GM18505 (cell line): ENCODE measurements around the gene CFAP251.

Source experiments
- ATAC-seq: cut with Tn5 transposase; IDR thresholded peaks from one replicate; pipeline ENCODE4 v1.9.1; 2021; ENCODE audit not compliant: unreplicated experiment
- POLR2A ChIP-seq: IDR thresholded peaks from 4 replicates; pipeline ENCODE4 v1.6.1; 2011; ENCODE audit warnings: borderline replicate concordance; ENCODE audit not compliant: insufficient read depth, insufficient read length; ENCODE audit errors: extremely low read depth

CFAP251 gene

GRCh38 chr12:122021193-122021821 is 102.9 kb downstream of the CFAP251 start:
- ATAC-seq: peak; percentile 14
- no peak for TF ChIP-seq POLR2A

- peak; percentile 39 for ATAC-seq
- peak; percentile 35 for TF ChIP-seq POLR2A
These were observed 103.5 kb downstream of the CFAP251 start, which contains the start of gene BCL7A for GRCh38 chr12:122021822-122022392. Gene BCL7A, plus strand, starts transcription at chr12:122021884. Its CDS starts 208 bp downstream, at chr12:122022092.

- no peak for TF ChIP-seq POLR2A
- peak; percentile 21 for ATAC-seq
These were observed 104.3 kb downstream of the CFAP251 start for GRCh38 chr12:122022393-122023338.

- no peak for TF ChIP-seq POLR2A
- no peak for ATAC-seq
These were observed 105.1 kb downstream of the CFAP251 start for GRCh38 chr12:122023339-122024131.

- ATAC-seq: no peak
- no peak for TF ChIP-seq POLR2A
These were observed 105.9 kb downstream of the CFAP251 start for GRCh38 chr12:122024132-122024785.

- TF ChIP-seq POLR2A: no peak
- ATAC-seq: no peak
These were observed 108.4 kb downstream of the CFAP251 start for GRCh38 chr12:122026706-122027333.

GRCh38 chr12:122028165-122028904 is 109.9 kb downstream of the CFAP251 start:
- no peak for TF ChIP-seq POLR2A
- no peak for ATAC-seq

GRCh38 chr12:122028905-122029560 is 110.6 kb downstream of the CFAP251 start:
- TF ChIP-seq POLR2A: no peak
- ATAC-seq: peak; percentile 63

- ATAC-seq: no peak
- no peak for TF ChIP-seq POLR2A
These were observed 111.4 kb downstream of the CFAP251 start for GRCh38 chr12:122029620-122030423.

- ATAC-seq: no peak
- no peak for TF ChIP-seq POLR2A
These were observed 112.1 kb downstream of the CFAP251 start for GRCh38 chr12:122030424-122031035.
